Coronary artery (tissue), 2 donors: Measurements from ENCODE around the gene ATP6V1E1.

Experiments
- DNase-seq: peaks from one replicate; pipeline ENCODE4 v3.0.0-alpha.2; 2017; ENCODE audit warnings: low spot score
- H3K27ac ChIP-seq, 2 donors: fragments of 200-600 bp; sonication (generic); one replicate each; pipeline ENCODE4 v1.5.1; 2016 to 2019
- H3K4me3 ChIP-seq: fragments of 200-600 bp; sonication (generic); 2 replicates; pipeline ENCODE4 v1.5.1; 2016; ENCODE audit warnings: mild to moderate bottlenecking, moderate library complexity
- TF ChIP-seq, protein P1 (sequence below): fragments of 200-600 bp; sonication (generic); IDR thresholded peaks from one replicate; pipeline ENCODE4 v1.5.1; 2019; ENCODE audit warnings: antibody characterized with exemption

Gene ATP6V1E1

DNA sequence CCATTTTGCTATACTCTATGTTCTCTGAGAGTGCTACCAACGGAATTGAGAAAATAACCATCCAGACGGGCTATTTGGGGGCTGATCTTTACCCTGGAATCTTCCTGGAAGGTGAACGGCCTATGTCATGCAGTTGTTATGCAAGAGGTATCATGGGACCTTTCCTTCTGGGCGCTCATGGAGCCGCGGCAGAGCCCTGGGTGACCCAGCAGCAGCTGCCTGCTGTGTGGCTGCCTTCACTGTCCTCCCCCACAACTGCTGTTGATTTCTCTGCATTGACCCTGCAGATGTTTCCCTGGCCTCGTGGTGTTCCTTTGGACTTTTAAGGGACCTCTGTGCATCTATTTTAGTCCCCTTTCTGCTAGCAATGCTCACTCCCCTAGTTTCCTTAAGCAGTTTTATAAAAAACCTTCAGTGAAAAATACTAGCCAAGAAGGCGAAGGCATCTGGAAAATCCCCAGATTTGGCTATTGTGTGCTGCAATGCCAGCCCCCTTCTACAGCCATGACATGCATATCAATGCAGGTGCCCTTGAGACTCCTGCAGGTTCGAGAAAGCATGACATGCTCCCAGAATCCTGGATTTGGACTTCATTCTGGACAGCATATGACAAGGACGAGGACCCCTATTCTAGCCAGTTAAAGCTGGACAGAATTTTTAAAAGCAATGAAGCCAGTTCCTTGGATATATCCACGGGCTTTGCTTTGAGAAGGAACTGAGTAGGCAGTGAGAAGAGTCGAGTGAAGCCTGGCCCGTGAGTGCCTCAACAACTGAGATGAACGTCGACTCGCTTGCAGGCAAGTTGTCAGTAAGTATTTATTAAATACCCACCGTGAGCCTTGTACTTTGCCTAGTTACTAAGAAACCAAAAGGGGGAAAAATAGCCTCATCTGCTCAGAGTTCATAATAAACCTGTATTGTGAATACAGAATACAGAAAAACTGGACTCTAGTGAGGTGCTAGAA is 65.4 kb downstream of the ATP6V1E1 start, which contains the start of gene SLC25A18:
TSS of gene SLC25A18 (plus strand) at position 593 of the 965 bp plus-strand sequence. CDS start 16,447 bp downstream, outside the sequence.
- TF ChIP-seq, protein P1, sequence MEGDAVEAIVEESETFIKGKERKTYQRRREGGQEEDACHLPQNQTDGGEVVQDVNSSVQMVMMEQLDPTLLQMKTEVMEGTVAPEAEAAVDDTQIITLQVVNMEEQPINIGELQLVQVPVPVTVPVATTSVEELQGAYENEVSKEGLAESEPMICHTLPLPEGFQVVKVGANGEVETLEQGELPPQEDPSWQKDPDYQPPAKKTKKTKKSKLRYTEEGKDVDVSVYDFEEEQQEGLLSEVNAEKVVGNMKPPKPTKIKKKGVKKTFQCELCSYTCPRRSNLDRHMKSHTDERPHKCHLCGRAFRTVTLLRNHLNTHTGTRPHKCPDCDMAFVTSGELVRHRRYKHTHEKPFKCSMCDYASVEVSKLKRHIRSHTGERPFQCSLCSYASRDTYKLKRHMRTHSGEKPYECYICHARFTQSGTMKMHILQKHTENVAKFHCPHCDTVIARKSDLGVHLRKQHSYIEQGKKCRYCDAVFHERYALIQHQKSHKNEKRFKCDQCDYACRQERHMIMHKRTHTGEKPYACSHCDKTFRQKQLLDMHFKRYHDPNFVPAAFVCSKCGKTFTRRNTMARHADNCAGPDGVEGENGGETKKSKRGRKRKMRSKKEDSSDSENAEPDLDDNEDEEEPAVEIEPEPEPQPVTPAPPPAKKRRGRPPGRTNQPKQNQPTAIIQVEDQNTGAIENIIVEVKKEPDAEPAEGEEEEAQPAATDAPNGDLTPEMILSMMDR = no peak
- Histone ChIP-seq H3K27ac (peak within 1 kb of the TSS in 1 of 2 donors; percentile 81), H3K4me3 (peak within 1 kb of the TSS; percentile 38)
- no peak for DNase-seq

DNA sequence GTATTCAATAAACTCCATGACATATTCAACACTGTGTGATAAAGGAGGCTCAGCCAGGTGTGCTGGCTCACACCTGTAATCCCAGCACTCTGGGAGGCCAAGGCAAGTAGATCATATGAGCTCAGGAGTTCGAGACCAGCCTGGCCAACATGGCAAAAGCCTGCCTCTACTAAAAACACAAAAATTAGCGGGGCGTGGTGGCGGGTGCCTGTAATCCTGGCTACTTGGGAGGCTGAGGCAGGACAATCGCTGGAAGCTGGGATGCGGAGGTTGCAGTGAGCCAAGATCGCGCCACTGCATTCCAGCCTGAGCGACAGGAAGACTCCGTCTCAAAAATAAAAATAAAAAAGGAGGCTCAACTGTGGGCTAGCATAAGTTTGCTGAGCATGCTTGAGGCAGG is 69.4 kb downstream of the ATP6V1E1 start:
- no peak overlapping the region for H3K27ac ChIP-seq
- DNase-seq = no peak
- TF ChIP-seq, protein P1 = no peak

DNA sequence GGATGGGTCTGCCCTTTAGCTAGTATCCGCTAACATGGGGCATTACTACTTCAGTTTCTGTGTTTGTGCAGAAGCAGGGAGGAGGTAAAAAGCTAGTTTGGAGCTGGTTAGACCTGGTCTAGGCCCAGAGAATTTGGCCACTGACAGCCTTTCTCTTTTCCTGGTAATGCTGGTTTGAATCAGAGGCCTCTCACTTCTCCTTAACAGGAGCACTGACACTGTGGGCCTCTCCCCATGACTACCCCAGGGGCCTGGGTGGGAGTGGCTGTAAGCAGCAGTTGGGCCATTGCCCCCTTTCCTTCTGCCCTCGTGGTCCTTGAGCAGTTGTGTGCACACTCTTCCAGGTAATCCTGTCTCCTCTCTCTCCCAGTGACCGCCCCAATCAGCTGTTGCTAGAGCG is 73.7 kb downstream of the ATP6V1E1 start:
- no peak overlapping the region for H3K4me3 ChIP-seq
- DNase-seq = no peak
- TF ChIP-seq, protein P1 = no peak
- no peak overlapping the region for H3K27ac ChIP-seq

More for the DNA sequence above, 69.4 kb downstream of the ATP6V1E1 start:
- H3K4me3 ChIP-seq = no peak overlapping the region

DNA sequence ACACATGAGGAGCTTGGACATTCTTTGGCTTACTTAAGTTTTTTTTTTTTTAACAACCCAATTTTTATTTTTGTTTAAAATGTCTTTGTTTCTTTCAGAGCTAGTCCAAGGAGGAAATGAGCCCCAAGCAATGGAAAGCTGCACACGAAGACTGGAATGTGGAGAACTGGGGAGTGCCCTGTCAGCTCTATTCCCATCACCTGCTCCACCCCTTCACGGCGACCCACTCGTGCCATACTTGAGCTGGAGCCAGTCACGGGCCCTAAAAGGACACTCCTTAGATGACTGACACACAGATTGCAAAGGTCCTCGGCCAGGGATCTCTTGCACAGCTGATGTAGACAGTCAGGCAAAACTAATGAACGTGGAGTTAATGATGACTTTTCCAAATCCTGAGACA is 75.8 kb downstream of the ATP6V1E1 start:
- DNase-seq = no peak
- TF ChIP-seq, protein P1 = no peak
- Histone ChIP-seq H3K27ac (no peak overlapping the region), H3K4me3 (no peak overlapping the region)

DNA sequence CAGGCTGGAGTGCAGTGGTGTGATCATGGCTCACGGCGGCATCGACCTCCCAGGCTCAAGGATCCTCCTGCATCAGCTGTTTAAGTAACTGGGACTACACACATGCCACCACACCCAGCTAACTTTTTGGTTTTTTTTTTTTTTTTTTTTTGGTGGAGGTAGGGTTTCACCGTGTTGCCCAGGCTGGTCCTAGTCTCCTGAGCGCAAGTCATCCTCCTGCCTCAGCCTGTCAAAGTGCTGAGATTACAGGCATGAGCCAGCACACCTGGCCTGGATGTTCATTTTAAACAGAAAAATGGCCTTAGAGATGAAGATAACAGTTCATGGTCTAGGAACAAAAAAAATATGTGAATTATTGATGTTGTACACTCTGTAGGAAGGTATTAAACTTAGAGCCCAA is 78.9 kb downstream of the ATP6V1E1 start:
- TF ChIP-seq, protein P1 = no peak
- Histone ChIP-seq H3K4me3 (no peak overlapping the region), H3K27ac (no peak overlapping the region)
- DNase-seq = no peak

DNA sequence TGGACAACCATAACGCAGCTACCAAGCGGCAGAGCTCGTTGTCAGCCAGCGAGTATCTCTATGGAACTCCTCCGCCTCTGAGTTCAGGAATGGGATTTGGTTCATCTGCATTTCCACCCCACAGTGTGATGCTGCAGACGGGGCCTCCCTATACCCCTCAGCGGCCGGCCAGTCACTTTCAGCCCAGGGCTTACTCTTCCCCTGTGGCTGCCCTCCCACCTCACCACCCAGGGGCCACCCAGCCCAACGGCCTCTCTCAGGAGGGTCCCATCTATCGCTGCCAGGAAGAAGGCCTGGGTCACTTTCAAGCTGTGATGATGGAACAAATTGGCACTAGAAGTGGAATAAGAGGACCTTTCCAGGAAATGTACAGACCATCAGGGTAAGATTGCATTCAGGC is 79.4 kb downstream of the ATP6V1E1 start:
- TF ChIP-seq, protein P1 = no peak
- no peak for DNase-seq

DNA sequence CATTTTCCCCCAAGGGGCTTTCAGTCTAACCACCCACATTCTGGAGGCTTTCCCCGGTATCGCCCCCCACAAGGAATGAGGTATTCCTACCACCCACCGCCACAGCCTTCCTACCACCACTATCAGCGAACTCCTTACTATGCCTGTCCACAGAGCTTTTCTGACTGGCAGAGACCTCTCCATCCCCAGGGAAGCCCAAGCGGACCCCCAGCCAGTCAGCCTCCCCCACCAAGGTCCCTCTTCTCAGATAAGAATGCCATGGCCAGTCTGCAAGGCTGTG is 79.9 kb downstream of the ATP6V1E1 start:
- H3K4me3 ChIP-seq = no peak overlapping the region
- TF ChIP-seq, protein P1 = no peak
- no peak overlapping the region for H3K27ac ChIP-seq
- DNase-seq = no peak

More for the DNA sequence above, 79.4 kb downstream of the ATP6V1E1 start:
- H3K4me3 ChIP-seq = no peak overlapping the region
- no peak overlapping the region for H3K27ac ChIP-seq
